Measurements from ENCODE around the gene LRIT1. TPM values are rescaled to one million over a fixed set of nuclear protein-coding genes. Genes with fewer than 3 reads are reported as not detected.

LRIT1 gene
- total RNA-seq, 2 experiments from 2014 or later: not detected

GRCh38 chr10:84244651-84245270, 3.4 kb upstream of the LRIT1 start, which contains the start of gene RGR:
Gene RGR, plus strand, starts transcription at chr10:84245053. Its CDS starts 38 bp downstream, at chr10:84245091.
- ChIA-PET POLR2A (no interaction called here), CTCF (interaction anchor here (1.1 to 2.8 kb wide), 2 partner anchors 30 to 229 kb away, joined by 4 to 8 read pairs; no protein-coding TSS in a partner anchor)
- H3K27me3 Mint-ChIP-seq: peaks cover 2% of the 10 kb centered on the region
- no peak for DNase-seq
- no peak within 1 kb of the TSS for H3K27ac Mint-ChIP-seq
- no peak within 1 kb of the TSS for H3K4me3 Mint-ChIP-seq
- no peaks in the 10 kb centered on the region for H3K4me1 Mint-ChIP-seq (ENCODE audit: low read depth)
- intact Hi-C loops (cut with micrococcal nuclease): no loop called here
- no peaks in the 10 kb centered on the region for H3K36me3 Mint-ChIP-seq
- H3K9me3 Mint-ChIP-seq: no peaks in the 10 kb centered on the region

- POLR2A ChIA-PET: no interaction called here
- Mint-ChIP-seq H3K4me3 (no peak overlapping the region), H3K27ac (no peak overlapping the region), H3K9me3 (no peaks in the 10 kb centered on the region), H3K4me1 (ENCODE audit: low read depth) (no peaks in the 10 kb centered on the region), H3K36me3 (no peaks in the 10 kb centered on the region), H3K27me3 (peaks cover 2% of the 10 kb centered on the region)
- no peak for DNase-seq
- CTCF ChIA-PET: interaction anchor here (0.6 to 2.8 kb wide), 4 partner anchors 21 to 230 kb away, joined by 3 to 8 read pairs (median 4); no protein-coding TSS in a partner anchor
- intact Hi-C loops (cut with micrococcal nuclease): no loop called here
These were observed 2.4 kb upstream of the LRIT1 start for GRCh38 chr10:84243759-84244158.

- H3K4me3 Mint-ChIP-seq: no peak overlapping the region
- CTCF ChIA-PET: interaction anchor here (1.0 to 1.1 kb wide), 2 partner anchors 18 to 301 kb away, joined by 4 read pairs; no protein-coding TSS in a partner anchor
- peaks cover 9% of the 10 kb centered on the region for H3K27me3 Mint-ChIP-seq
- H3K9me3 Mint-ChIP-seq: no peaks in the 10 kb centered on the region
- H3K36me3 Mint-ChIP-seq: no peaks in the 10 kb centered on the region
- intact Hi-C loops (cut with micrococcal nuclease): no loop called here
- no peak for DNase-seq
- no peak overlapping the region for H3K27ac Mint-ChIP-seq
- no peaks in the 10 kb centered on the region for H3K4me1 Mint-ChIP-seq (ENCODE audit: low read depth)
- POLR2A ChIA-PET: no interaction called here
These were observed 2.4 kb downstream of the LRIT1 start for GRCh38 chr10:84238909-84239308.

GRCh38 chr10:84237199-84238051, 3.9 kb downstream of the LRIT1 start:
- Mint-ChIP-seq H3K4me1 (ENCODE audit: low read depth) (no peaks in the 10 kb centered on the region), H3K27me3 (peaks cover 9% of the 10 kb centered on the region), H3K27ac (no peak overlapping the region), H3K9me3 (no peaks in the 10 kb centered on the region), H3K4me3 (no peak overlapping the region), H3K36me3 (no peaks in the 10 kb centered on the region)
- ChIA-PET CTCF (interaction anchor here (0.7 to 1.4 kb wide), 2 partner anchors 26 to 90 kb away, joined by 3 to 4 read pairs; no protein-coding TSS in a partner anchor), POLR2A (no interaction called here)
- peak; percentile 15 for DNase-seq
- intact Hi-C loops (cut with micrococcal nuclease): no loop called here

- POLR2A ChIA-PET: no interaction called here
- Mint-ChIP-seq H3K36me3 (no peaks in the 10 kb centered on the region), H3K4me1 (ENCODE audit: low read depth) (no peaks in the 10 kb centered on the region), H3K9me3 (no peaks in the 10 kb centered on the region), H3K27ac (no peak overlapping the region), H3K4me3 (no peak overlapping the region), H3K27me3 (peaks cover 11% of the 10 kb centered on the region)
- CTCF ChIA-PET: interaction anchor here (0.7 to 1.4 kb wide), 2 partner anchors 25 to 89 kb away, joined by 3 to 4 read pairs; no protein-coding TSS in a partner anchor
- DNase-seq: no peak
- intact Hi-C loops (cut with micrococcal nuclease): no loop called here
These were observed 4.5 kb downstream of the LRIT1 start for GRCh38 chr10:84236807-84237198.

- Mint-ChIP-seq H3K4me1 (ENCODE audit: low read depth) (no peaks in the 10 kb centered on the region), H3K27ac (no peak overlapping the region), H3K27me3 (peaks cover 11% of the 10 kb centered on the region), H3K4me3 (no peak overlapping the region), H3K9me3 (no peaks in the 10 kb centered on the region), H3K36me3 (no peaks in the 10 kb centered on the region)
- no peak for DNase-seq
- ChIA-PET POLR2A (no interaction called here), CTCF (no interaction called here)
- intact Hi-C loops (cut with micrococcal nuclease): no loop called here
These were observed 6.2 kb downstream of the LRIT1 start for GRCh38 chr10:84235096-84235495.

- no peak overlapping the region for H3K27ac Mint-ChIP-seq
- H3K4me1 Mint-ChIP-seq (ENCODE audit: low read depth): no peaks in the 10 kb centered on the region
- H3K27me3 Mint-ChIP-seq: peaks cover 11% of the 10 kb centered on the region
- DNase-seq: no peak
- H3K4me3 Mint-ChIP-seq: no peak overlapping the region
- POLR2A ChIA-PET: no interaction called here
- CTCF ChIA-PET: interaction anchor here (1.5 kb wide), 1 partner anchor 22 kb away, joined by 5 read pairs; no protein-coding TSS in a partner anchor
- no peaks in the 10 kb centered on the region for H3K9me3 Mint-ChIP-seq
- no peaks in the 10 kb centered on the region for H3K36me3 Mint-ChIP-seq
- intact Hi-C loops (cut with micrococcal nuclease): no loop called here
These were observed 6.9 kb downstream of the LRIT1 start for GRCh38 chr10:84234479-84234878.

- POLR2A ChIA-PET: no interaction called here
- H3K4me3 Mint-ChIP-seq: no peak overlapping the region
- no peaks in the 10 kb centered on the region for H3K9me3 Mint-ChIP-seq
- H3K36me3 Mint-ChIP-seq: no peaks in the 10 kb centered on the region
- intact Hi-C loops (cut with micrococcal nuclease): no loop called here
- no peaks in the 10 kb centered on the region for H3K4me1 Mint-ChIP-seq (ENCODE audit: low read depth)
- CTCF ChIA-PET: interaction anchor here (1.5 to 1.6 kb wide), 2 partner anchors 23 to 303 kb away, joined by 5 to 6 read pairs; no protein-coding TSS in a partner anchor
- H3K27me3 Mint-ChIP-seq: peaks cover 11% of the 10 kb centered on the region
- no peak overlapping the region for H3K27ac Mint-ChIP-seq
- DNase-seq: no peak
These were observed 7.4 kb downstream of the LRIT1 start for GRCh38 chr10:84233940-84234339.

GRCh38 chr10:84232376-84232775, 9.0 kb downstream of the LRIT1 start:
- no peak overlapping the region for H3K27ac Mint-ChIP-seq
- CTCF ChIA-PET: interaction anchor here (1.7 kb wide), 1 partner anchor 20 kb away, joined by 8 read pairs; no protein-coding TSS in a partner anchor
- H3K27me3 Mint-ChIP-seq: peaks cover 8% of the 10 kb centered on the region
- intact Hi-C loops (cut with micrococcal nuclease): no loop called here
- H3K9me3 Mint-ChIP-seq: no peaks in the 10 kb centered on the region
- POLR2A ChIA-PET: no interaction called here
- DNase-seq: no peak
- no peaks in the 10 kb centered on the region for H3K36me3 Mint-ChIP-seq
- H3K4me3 Mint-ChIP-seq: no peak overlapping the region
- no peaks in the 10 kb centered on the region for H3K4me1 Mint-ChIP-seq (ENCODE audit: low read depth)

GRCh38 chr10:84230359-84230758, 11.0 kb downstream of the LRIT1 start:
- ChIA-PET POLR2A (no interaction called here), CTCF (no interaction called here)
- no peak overlapping the region for H3K4me3 Mint-ChIP-seq
- no peaks in the 10 kb centered on the region for H3K9me3 Mint-ChIP-seq
- no peak overlapping the region for H3K27ac Mint-ChIP-seq
- no peaks in the 10 kb centered on the region for H3K36me3 Mint-ChIP-seq
- no peak for DNase-seq
- H3K4me1 Mint-ChIP-seq (ENCODE audit: low read depth): no peaks in the 10 kb centered on the region
- intact Hi-C loops (cut with micrococcal nuclease): no loop called here
- H3K27me3 Mint-ChIP-seq: peaks cover 8% of the 10 kb centered on the region

GRCh38 chr10:84227810-84228209, 13.5 kb downstream of the LRIT1 start:
- Mint-ChIP-seq H3K9me3 (no peaks in the 10 kb centered on the region), H3K4me1 (ENCODE audit: low read depth) (no peaks in the 10 kb centered on the region), H3K4me3 (no peak overlapping the region), H3K27me3 (peaks cover 13% of the 10 kb centered on the region), H3K27ac (no peak overlapping the region), H3K36me3 (no peaks in the 10 kb centered on the region)
- ChIA-PET CTCF (no interaction called here), POLR2A (no interaction called here)
- intact Hi-C loops (cut with micrococcal nuclease): no loop called here
- no peak for DNase-seq

GRCh38 chr10:84226616-84227015, 14.7 kb downstream of the LRIT1 start:
- ChIA-PET POLR2A (interaction anchor here (0.8 kb wide), 1 partner anchor 41 kb away, joined by 3 read pairs; no protein-coding TSS in a partner anchor), CTCF (no interaction called here)
- Mint-ChIP-seq H3K36me3 (no peaks in the 10 kb centered on the region), H3K9me3 (no peaks in the 10 kb centered on the region), H3K4me3 (no peak overlapping the region), H3K4me1 (ENCODE audit: low read depth) (no peaks in the 10 kb centered on the region), H3K27me3 (peaks cover 16% of the 10 kb centered on the region), H3K27ac (no peak overlapping the region)
- intact Hi-C loops (cut with micrococcal nuclease): no loop called here
- DNase-seq: no peak
